HepG2 (cell line): Measurements from ENCODE around the gene CEP78.
A peak's percentile ranks its signal among the peaks of the same experiment; 100 is the strongest.

Source experiments
- ARID2 ChIP-seq: sonication (generic); formaldehyde crosslinking; IDR thresholded peaks from 2 replicates; pipeline ENCODE4 v1.8.1; 2022; ENCODE audit warnings: mild to moderate bottlenecking, missing genetic modification reagents, borderline replicate concordance
- BHLHE40 ChIP-seq: IDR thresholded peaks from 2 replicates; pipeline ENCODE4 v1.6.1; 2011; ENCODE audit warnings: low read length, improper control_type of control experiment
- CTCF ChIP-seq: sonication (generic); formaldehyde crosslinking; IDR thresholded peaks from 2 replicates; pipeline ENCODE4 v1.5.0; 2020; ENCODE audit warnings: mild to moderate bottlenecking, missing genetic modification reagents, moderate library complexity
- DRAP1 ChIP-seq: IDR thresholded peaks from 2 replicates; pipeline ENCODE4 v1.6.1; 2016; ENCODE audit warnings: missing genetic modification reagents, missing compliant biosample characterization
- JUND ChIP-seq: sonication (generic); formaldehyde crosslinking; IDR thresholded peaks from 2 replicates; pipeline ENCODE4 v1.8.0; 2022; ENCODE audit warnings: mild to moderate bottlenecking, missing genetic modification reagents
- PATZ1 ChIP-seq: sonication (generic); formaldehyde crosslinking; IDR thresholded peaks from 2 replicates; pipeline ENCODE4 v1.4.0; 2020; ENCODE audit warnings: missing genetic modification reagents
- PHF21A ChIP-seq: sonication (generic); formaldehyde crosslinking; IDR thresholded peaks from 2 replicates; pipeline ENCODE4 v1.5.0; 2020; ENCODE audit warnings: mild to moderate bottlenecking, missing genetic modification reagents
- POLR2A ChIP-seq, 2 experiments: IDR thresholded peaks; 2 replicates each; pipeline ENCODE4 v1.6.1; 2011; ENCODE audit warnings: low read depth in 2 of 2, low read length in 2 of 2, mild to moderate bottlenecking in 1 of 2, moderate library complexity in 1 of 2; ENCODE audit not compliant: insufficient read depth in 1 of 2
- SMC3 ChIP-seq: IDR thresholded peaks from 2 replicates; pipeline ENCODE4 v1.6.1; 2011; ENCODE audit warnings: low read length, improper control_type of control experiment
- ZNF331 ChIP-seq: sonication (generic); formaldehyde crosslinking; IDR thresholded peaks from 2 replicates; pipeline ENCODE4 v1.4.0; 2020; ENCODE audit warnings: missing genetic modification reagents
- ZNF512 ChIP-seq: sonication (generic); formaldehyde crosslinking; IDR thresholded peaks from 2 replicates; pipeline ENCODE4 v1.4.0; 2020; ENCODE audit warnings: mild to moderate bottlenecking, missing genetic modification reagents

- TF ChIP-seq PHF21A (CRISPR knock-in tag) (no peak), ZNF512 (CRISPR knock-in tag) (no peak), BHLHE40 (no peak), ZNF331 (CRISPR knock-in tag) (no peak), DRAP1 (CRISPR knock-in tag) (no peak), SMC3 (no peak), JUND (CRISPR knock-in tag) (no peak), PATZ1 (CRISPR knock-in tag) (no peak), CTCF (CRISPR knock-in tag) (0 out of 2 replicates have a peak, but pooled peaks have one; percentile 13), ARID2 (CRISPR knock-in tag) (no peak), POLR2A (IDR thresholded peaks at IDR 0.05; ENCODE audit: insufficient read depth in 1 of 2, low read depth in 2 of 2, low read length in 2 of 2) (no peak)
These were observed 80.5 kb downstream of the CEP78 start for GRCh38 chr9:78316166-78316892.
